ENCODE data around the gene PGRMC2.

GRCh38 chr4:128281354-128281753, 6.3 kb downstream of the PGRMC2 start:
- TF ChIP-seq TSHZ2 (CRISPR knock-in tag; IDR thresholded peaks at IDR 0.05): no peak
- TF ChIP-seq ARNTL (CRISPR knock-in tag; IDR thresholded peaks at IDR 0.05; ENCODE audit: borderline replicate concordance, low read depth): no peak
- TF ChIP-seq CSRNP3 (CRISPR knock-in tag; IDR thresholded peaks at IDR 0.05): no peak
- no peak for TF ChIP-seq ZNF8 (CRISPR knock-in tag; IDR thresholded peaks at IDR 0.05)
- no peak for TF ChIP-seq PATZ1 (CRISPR knock-in tag; IDR thresholded peaks at IDR 0.05; ENCODE audit: borderline replicate concordance)
